ENCODE results near the gene CAND2. TPM values are rescaled to one million over a fixed set of nuclear protein-coding genes. Genes with fewer than 3 reads are reported as not detected.

The CAND2 gene
- total and polyA plus RNA-seq, 9 of the 15 experiments (the other 6 are each of a cell fraction or from before 2014, with no cell fraction given): 0.91 to 14.9 (median 4.3) TPM

- TF ChIP-seq, protein P1, sequence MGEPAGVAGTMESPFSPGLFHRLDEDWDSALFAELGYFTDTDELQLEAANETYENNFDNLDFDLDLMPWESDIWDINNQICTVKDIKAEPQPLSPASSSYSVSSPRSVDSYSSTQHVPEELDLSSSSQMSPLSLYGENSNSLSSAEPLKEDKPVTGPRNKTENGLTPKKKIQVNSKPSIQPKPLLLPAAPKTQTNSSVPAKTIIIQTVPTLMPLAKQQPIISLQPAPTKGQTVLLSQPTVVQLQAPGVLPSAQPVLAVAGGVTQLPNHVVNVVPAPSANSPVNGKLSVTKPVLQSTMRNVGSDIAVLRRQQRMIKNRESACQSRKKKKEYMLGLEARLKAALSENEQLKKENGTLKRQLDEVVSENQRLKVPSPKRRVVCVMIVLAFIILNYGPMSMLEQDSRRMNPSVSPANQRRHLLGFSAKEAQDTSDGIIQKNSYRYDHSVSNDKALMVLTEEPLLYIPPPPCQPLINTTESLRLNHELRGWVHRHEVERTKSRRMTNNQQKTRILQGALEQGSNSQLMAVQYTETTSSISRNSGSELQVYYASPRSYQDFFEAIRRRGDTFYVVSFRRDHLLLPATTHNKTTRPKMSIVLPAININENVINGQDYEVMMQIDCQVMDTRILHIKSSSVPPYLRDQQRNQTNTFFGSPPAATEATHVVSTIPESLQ (CRISPR knock-in tag; IDR thresholded peaks at IDR 0.05): no peak
- TF ChIP-seq, protein P2, sequence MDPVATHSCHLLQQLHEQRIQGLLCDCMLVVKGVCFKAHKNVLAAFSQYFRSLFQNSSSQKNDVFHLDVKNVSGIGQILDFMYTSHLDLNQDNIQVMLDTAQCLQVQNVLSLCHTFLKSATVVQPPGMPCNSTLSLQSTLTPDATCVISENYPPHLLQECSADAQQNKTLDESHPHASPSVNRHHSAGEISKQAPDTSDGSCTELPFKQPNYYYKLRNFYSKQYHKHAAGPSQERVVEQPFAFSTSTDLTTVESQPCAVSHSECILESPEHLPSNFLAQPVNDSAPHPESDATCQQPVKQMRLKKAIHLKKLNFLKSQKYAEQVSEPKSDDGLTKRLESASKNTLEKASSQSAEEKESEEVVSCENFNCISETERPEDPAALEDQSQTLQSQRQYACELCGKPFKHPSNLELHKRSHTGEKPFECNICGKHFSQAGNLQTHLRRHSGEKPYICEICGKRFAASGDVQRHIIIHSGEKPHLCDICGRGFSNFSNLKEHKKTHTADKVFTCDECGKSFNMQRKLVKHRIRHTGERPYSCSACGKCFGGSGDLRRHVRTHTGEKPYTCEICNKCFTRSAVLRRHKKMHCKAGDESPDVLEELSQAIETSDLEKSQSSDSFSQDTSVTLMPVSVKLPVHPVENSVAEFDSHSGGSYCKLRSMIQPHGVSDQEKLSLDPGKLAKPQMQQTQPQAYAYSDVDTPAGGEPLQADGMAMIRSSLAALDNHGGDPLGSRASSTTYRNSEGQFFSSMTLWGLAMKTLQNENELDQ (CRISPR knock-in tag; IDR thresholded peaks at IDR 0.05; ENCODE audit: borderline replicate concordance): peak; percentile 70; the same call in 1 of the 2 replicates
- 0 out of 2 replicates have a peak, but pooled peaks have one; percentile 9 for TF ChIP-seq MED1 (CRISPR knock-in tag; IDR thresholded peaks at IDR 0.05; ENCODE audit: borderline replicate concordance)
- TF ChIP-seq, protein P3, sequence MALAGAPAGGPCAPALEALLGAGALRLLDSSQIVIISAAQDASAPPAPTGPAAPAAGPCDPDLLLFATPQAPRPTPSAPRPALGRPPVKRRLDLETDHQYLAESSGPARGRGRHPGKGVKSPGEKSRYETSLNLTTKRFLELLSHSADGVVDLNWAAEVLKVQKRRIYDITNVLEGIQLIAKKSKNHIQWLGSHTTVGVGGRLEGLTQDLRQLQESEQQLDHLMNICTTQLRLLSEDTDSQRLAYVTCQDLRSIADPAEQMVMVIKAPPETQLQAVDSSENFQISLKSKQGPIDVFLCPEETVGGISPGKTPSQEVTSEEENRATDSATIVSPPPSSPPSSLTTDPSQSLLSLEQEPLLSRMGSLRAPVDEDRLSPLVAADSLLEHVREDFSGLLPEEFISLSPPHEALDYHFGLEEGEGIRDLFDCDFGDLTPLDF (CRISPR knock-in tag; IDR thresholded peaks at IDR 0.05): peak; percentile 11; the same call in 1 of the 2 replicates
- TF ChIP-seq ARID4B (CRISPR knock-in tag; IDR thresholded peaks at IDR 0.05): peak; percentile 33; the same call in 1 of the 2 replicates
- no peak for TF ChIP-seq CHD2 (IDR thresholded peaks at IDR 0.05; ENCODE audit: low read depth, low read length)
- no peak for TF ChIP-seq FOXJ3 (CRISPR knock-in tag; IDR thresholded peaks at IDR 0.05)
- TF ChIP-seq PRDM10 (IDR thresholded peaks at IDR 0.05; ENCODE audit: partially characterized antibody): no peak
- no peak for TF ChIP-seq FOXM1 (IDR thresholded peaks at IDR 0.05; ENCODE audit: low read depth)
- TF ChIP-seq FOXM1 (CRISPR knock-in tag; IDR thresholded peaks at IDR 0.05; ENCODE audit: low read depth): 0 out of 2 replicates have a peak, but pooled peaks have one; percentile 61
Observed at GRCh38 chr3:12840591-12841148, 44.2 kb downstream of the CAND2 start (continued).

Measured in K562 (cell line).